SK-N-SH treated with all-trans-retinoic acid at 6 μM for 48 hours (cell line): ENCODE measurements around the gene TBC1D22B.

Experiments
- ATAC-seq: fragments of 200-7000 bp; cut with Tn5 transposase; 3 replicates; pipeline ENCODE4 v1.9.1; 2020; ENCODE audit warnings: mild to moderate bottlenecking, moderate library complexity
- ARNTL ChIP-seq: fragments of 450-650 bp; formaldehyde crosslinking; IDR thresholded peaks from 2 replicates; pipeline ENCODE4 v1.5.0; 2020; ENCODE audit warnings: low read depth, mild to moderate bottlenecking, moderate library complexity, borderline replicate concordance
- BACH2 ChIP-seq: fragments of 250-450 bp; sonication (Bioruptor Pico); IDR thresholded peaks from 2 replicates; pipeline ENCODE4 v1.9.0; 2021; ENCODE audit warnings: mild to moderate bottlenecking, borderline replicate concordance
- CSDC2 ChIP-seq: fragments of 250-450 bp; sonication (Bioruptor Pico); IDR thresholded peaks from 2 replicates; pipeline ENCODE4 v1.5.0; 2020; ENCODE audit warnings: mild to moderate bottlenecking, moderate library complexity
- ESRRG ChIP-seq: fragments of 250-450 bp; sonication (Bioruptor Pico); IDR thresholded peaks from 2 replicates; pipeline ENCODE4 v1.6.1; 2021; ENCODE audit warnings: mild to moderate bottlenecking
- GLIS3 ChIP-seq: fragments of 250-450 bp; sonication (Bioruptor Pico); IDR thresholded peaks from 2 replicates; pipeline ENCODE4 v1.5.0; 2020; ENCODE audit warnings: mild to moderate bottlenecking, moderate library complexity
- ISL1 ChIP-seq: fragments of 250-450 bp; sonication (Bioruptor Pico); IDR thresholded peaks from 2 replicates; pipeline ENCODE4 v2.1.2; 2022; ENCODE audit warnings: mild to moderate bottlenecking, moderate library complexity
- OSR1 ChIP-seq: fragments of 250-450 bp; sonication (Bioruptor Pico); IDR thresholded peaks from 2 replicates; pipeline ENCODE4 v1.8.0; 2022; ENCODE audit warnings: moderate library complexity, mild to moderate bottlenecking, inconsistent platforms
- PATZ1 ChIP-seq: fragments of 250-450 bp; sonication (Bioruptor Pico); IDR thresholded peaks from 2 replicates; pipeline ENCODE4 v1.8.0; 2020; ENCODE audit warnings: mild to moderate bottlenecking, moderate library complexity, borderline replicate concordance
- PPARA ChIP-seq: fragments of 250-450 bp; sonication (Bioruptor Pico); IDR thresholded peaks from 2 replicates; pipeline ENCODE4 v1.5.0; 2020; ENCODE audit warnings: mild to moderate bottlenecking, borderline replicate concordance
- SNAI2 ChIP-seq: fragments of 250-450 bp; sonication (Bioruptor Pico); IDR thresholded peaks from 2 replicates; pipeline ENCODE4 v1.5.0; 2020; ENCODE audit warnings: mild to moderate bottlenecking, moderate library complexity
- TCF4 ChIP-seq: fragments of 250-450 bp; sonication (Bioruptor Pico); IDR thresholded peaks from 2 replicates; pipeline ENCODE4 v1.8.0; 2021; ENCODE audit warnings: mild to moderate bottlenecking, moderate library complexity, borderline replicate concordance
- TOX ChIP-seq: fragments of 250-450 bp; sonication (Bioruptor Pico); IDR thresholded peaks from 2 replicates; pipeline ENCODE4 v1.8.0; 2021; ENCODE audit warnings: mild to moderate bottlenecking, moderate library complexity, borderline replicate concordance
- ZC3H10 ChIP-seq: fragments of 250-450 bp; sonication (Bioruptor Pico); IDR thresholded peaks from 2 replicates; pipeline ENCODE4 v1.5.1; 2021; ENCODE audit warnings: mild to moderate bottlenecking, moderate library complexity
- ZFP3 ChIP-seq: fragments of 250-450 bp; sonication (Bioruptor Pico); IDR thresholded peaks from 2 replicates; pipeline ENCODE4 v1.5.0; 2020; ENCODE audit warnings: mild to moderate bottlenecking, moderate library complexity
- ZFP30 ChIP-seq: fragments of 450-650 bp; formaldehyde crosslinking; IDR thresholded peaks from 2 replicates; pipeline ENCODE4 v1.5.0; 2022; ENCODE audit warnings: mild to moderate bottlenecking, moderate library complexity
- ZNF565 ChIP-seq: fragments of 450-650 bp; formaldehyde crosslinking; conservative IDR thresholded peaks from 2 replicates; pipeline ENCODE4 v1.5.0; 2020; ENCODE audit warnings: low read depth, mild to moderate bottlenecking, moderate library complexity
- ZNF70 ChIP-seq: fragments of 450-650 bp; formaldehyde crosslinking; IDR thresholded peaks from 2 replicates; pipeline ENCODE4 v1.5.0; 2020; ENCODE audit warnings: mild to moderate bottlenecking, moderate library complexity
- ZNF8 ChIP-seq: fragments of 450-650 bp; formaldehyde crosslinking; IDR thresholded peaks from 2 replicates; pipeline ENCODE4 v1.5.0; 2020; ENCODE audit warnings: mild to moderate bottlenecking, moderate library complexity
- TF ChIP-seq, protein P1 (sequence below): fragments of 250-450 bp; sonication (Bioruptor Pico); IDR thresholded peaks from 2 replicates; pipeline ENCODE4 v1.5.1; 2021; ENCODE audit warnings: mild to moderate bottlenecking, moderate library complexity
- TF ChIP-seq, protein P2 (sequence below): fragments of 250-450 bp; sonication (Bioruptor Pico); IDR thresholded peaks from 2 replicates; pipeline ENCODE4 v1.8.0; 2021; ENCODE audit warnings: low read depth, mild to moderate bottlenecking, moderate library complexity, borderline replicate concordance
- TF ChIP-seq, protein P3 (sequence below): fragments of 250-450 bp; sonication (Bioruptor Pico); IDR thresholded peaks from 2 replicates; pipeline ENCODE4 v1.5.1; 2020; ENCODE audit warnings: low read depth, mild to moderate bottlenecking, moderate library complexity
- TF ChIP-seq, protein P4 (sequence below): fragments of 250-450 bp; sonication (Bioruptor Pico); IDR thresholded peaks from 2 replicates; pipeline ENCODE4 v1.5.0; 2020; ENCODE audit warnings: mild to moderate bottlenecking, moderate library complexity

Gene TBC1D22B

GRCh38 chr6:37304766-37305165 lies 47.2 kb downstream of the TBC1D22B start:
- ATAC-seq = no peak
- TF ChIP-seq ZNF565 (CRISPR knock-in tag) (no peak), BACH2 (CRISPR knock-in tag) (no peak), CSDC2 (CRISPR knock-in tag) (no peak), TCF4 (CRISPR knock-in tag) (no peak), PPARA (CRISPR knock-in tag) (no peak), ZFP30 (no peak), ZNF8 (CRISPR knock-in tag) (no peak), ZNF70 (CRISPR knock-in tag) (no peak), ZFP3 (no peak), OSR1 (CRISPR knock-in tag) (no peak), ESRRG (CRISPR knock-in tag) (no peak), TOX (CRISPR knock-in tag) (no peak)
- TF ChIP-seq, protein P1, sequence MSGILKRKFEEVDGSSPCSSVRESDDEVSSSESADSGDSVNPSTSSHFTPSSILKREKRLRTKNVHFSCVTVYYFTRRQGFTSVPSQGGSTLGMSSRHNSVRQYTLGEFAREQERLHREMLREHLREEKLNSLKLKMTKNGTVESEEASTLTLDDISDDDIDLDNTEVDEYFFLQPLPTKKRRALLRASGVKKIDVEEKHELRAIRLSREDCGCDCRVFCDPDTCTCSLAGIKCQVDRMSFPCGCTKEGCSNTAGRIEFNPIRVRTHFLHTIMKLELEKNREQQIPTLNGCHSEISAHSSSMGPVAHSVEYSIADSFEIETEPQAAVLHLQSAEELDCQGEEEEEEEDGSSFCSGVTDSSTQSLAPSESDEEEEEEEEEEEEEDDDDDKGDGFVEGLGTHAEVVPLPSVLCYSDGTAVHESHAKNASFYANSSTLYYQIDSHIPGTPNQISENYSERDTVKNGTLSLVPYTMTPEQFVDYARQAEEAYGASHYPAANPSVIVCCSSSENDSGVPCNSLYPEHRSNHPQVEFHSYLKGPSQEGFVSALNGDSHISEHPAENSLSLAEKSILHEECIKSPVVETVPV = no peak
- TF ChIP-seq, protein P2, sequence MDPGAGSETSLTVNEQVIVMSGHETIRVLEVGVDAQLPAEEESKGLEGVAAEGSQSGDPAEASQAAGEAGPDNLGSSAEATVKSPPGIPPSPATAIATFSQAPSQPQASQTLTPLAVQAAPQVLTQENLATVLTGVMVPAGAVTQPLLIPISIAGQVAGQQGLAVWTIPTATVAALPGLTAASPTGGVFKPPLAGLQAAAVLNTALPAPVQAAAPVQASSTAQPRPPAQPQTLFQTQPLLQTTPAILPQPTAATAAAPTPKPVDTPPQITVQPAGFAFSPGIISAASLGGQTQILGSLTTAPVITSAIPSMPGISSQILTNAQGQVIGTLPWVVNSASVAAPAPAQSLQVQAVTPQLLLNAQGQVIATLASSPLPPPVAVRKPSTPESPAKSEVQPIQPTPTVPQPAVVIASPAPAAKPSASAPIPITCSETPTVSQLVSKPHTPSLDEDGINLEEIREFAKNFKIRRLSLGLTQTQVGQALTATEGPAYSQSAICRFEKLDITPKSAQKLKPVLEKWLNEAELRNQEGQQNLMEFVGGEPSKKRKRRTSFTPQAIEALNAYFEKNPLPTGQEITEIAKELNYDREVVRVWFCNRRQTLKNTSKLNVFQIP (CRISPR knock-in tag) = no peak
- TF ChIP-seq, protein P3, sequence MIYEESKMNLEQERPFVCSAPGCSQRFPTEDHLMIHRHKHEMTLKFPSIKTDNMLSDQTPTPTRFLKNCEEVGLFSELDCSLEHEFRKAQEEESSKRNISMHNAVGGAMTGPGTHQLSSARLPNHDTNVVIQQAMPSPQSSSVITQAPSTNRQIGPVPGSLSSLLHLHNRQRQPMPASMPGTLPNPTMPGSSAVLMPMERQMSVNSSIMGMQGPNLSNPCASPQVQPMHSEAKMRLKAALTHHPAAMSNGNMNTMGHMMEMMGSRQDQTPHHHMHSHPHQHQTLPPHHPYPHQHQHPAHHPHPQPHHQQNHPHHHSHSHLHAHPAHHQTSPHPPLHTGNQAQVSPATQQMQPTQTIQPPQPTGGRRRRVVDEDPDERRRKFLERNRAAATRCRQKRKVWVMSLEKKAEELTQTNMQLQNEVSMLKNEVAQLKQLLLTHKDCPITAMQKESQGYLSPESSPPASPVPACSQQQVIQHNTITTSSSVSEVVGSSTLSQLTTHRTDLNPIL (CRISPR knock-in tag) = no peak
- TF ChIP-seq, protein P4, sequence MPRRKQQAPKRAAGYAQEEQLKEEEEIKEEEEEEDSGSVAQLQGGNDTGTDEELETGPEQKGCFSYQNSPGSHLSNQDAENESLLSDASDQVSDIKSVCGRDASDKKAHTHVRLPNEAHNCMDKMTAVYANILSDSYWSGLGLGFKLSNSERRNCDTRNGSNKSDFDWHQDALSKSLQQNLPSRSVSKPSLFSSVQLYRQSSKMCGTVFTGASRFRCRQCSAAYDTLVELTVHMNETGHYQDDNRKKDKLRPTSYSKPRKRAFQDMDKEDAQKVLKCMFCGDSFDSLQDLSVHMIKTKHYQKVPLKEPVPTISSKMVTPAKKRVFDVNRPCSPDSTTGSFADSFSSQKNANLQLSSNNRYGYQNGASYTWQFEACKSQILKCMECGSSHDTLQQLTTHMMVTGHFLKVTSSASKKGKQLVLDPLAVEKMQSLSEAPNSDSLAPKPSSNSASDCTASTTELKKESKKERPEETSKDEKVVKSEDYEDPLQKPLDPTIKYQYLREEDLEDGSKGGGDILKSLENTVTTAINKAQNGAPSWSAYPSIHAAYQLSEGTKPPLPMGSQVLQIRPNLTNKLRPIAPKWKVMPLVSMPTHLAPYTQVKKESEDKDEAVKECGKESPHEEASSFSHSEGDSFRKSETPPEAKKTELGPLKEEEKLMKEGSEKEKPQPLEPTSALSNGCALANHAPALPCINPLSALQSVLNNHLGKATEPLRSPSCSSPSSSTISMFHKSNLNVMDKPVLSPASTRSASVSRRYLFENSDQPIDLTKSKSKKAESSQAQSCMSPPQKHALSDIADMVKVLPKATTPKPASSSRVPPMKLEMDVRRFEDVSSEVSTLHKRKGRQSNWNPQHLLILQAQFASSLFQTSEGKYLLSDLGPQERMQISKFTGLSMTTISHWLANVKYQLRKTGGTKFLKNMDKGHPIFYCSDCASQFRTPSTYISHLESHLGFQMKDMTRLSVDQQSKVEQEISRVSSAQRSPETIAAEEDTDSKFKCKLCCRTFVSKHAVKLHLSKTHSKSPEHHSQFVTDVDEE (CRISPR knock-in tag) = no peak

DNA sequence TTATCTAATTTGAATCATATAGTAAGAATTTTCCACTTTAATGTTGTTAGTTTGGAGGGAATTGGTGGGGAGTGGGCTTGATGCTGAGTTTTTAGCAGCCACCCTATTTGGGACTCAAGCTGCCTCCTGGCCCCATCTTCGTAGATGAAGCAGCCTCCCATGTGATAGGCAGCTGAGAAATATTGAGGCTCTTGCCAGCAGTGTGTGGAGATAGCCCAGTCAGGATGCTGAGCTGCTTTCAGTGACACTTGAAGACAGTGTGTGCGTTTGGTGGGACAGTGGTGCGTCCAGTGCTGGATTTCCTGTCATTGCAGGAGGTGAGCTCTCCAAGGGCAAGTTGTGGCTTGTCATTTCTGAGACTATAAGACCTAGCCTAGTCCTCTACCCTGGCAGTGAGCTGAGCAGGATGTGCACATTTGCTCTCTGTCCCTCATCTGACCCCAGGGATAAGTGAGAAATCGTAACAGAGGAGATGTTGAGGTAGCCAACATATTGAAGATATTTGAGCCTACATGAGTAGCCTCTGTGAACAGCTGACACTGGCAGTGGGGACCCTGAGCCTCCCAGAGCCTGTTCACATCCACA lies 48.4 kb downstream of the TBC1D22B start:
- ATAC-seq = no peak
- TF ChIP-seq SNAI2 (no peak), PATZ1 (CRISPR knock-in tag) (no peak)

GRCh38 chr6:37306624-37307222 lies 49.2 kb downstream of the TBC1D22B start:
- no peak for ATAC-seq
- TF ChIP-seq ZNF8 (CRISPR knock-in tag) (no peak), ISL1 (CRISPR knock-in tag) (no peak), BACH2 (CRISPR knock-in tag) (no peak), ZFP3 (no peak), GLIS3 (CRISPR knock-in tag) (no peak), ZFP30 (no peak), SNAI2 (no peak), PPARA (CRISPR knock-in tag) (no peak), ARNTL (CRISPR knock-in tag) (no peak), PATZ1 (CRISPR knock-in tag) (no peak), ZC3H10 (CRISPR knock-in tag) (no peak), CSDC2 (CRISPR knock-in tag) (no peak)
- TF ChIP-seq, protein P1 = no peak
- TF ChIP-seq, protein P2 (CRISPR knock-in tag) = no peak
